HG02759 (cell line): Measurements from ENCODE around the gene MSI2.

Experiments
- ATAC-seq: cut with Tn5 transposase; IDR thresholded peaks from one replicate; pipeline ENCODE4 v1.9.1; 2021; ENCODE audit warnings: mild to moderate bottlenecking, moderate library complexity; ENCODE audit not compliant: unreplicated experiment

The MSI2 gene

GRCh38 chr17:57582881-57583756 is 326.8 kb downstream of the MSI2 start:
- ATAC-seq, result no peak

GRCh38 chr17:57584050-57584551 is 327.8 kb downstream of the MSI2 start:
- ATAC-seq, result no peak

GRCh38 chr17:57585341-57586195 is 329.2 kb downstream of the MSI2 start:
- ATAC-seq, result no peak

- no peak for ATAC-seq
Observed at GRCh38 chr17:57586196-57586740, 329.9 kb downstream of the MSI2 start.

GRCh38 chr17:57586742-57587141 is 330.4 kb downstream of the MSI2 start:
- no peak for ATAC-seq

GRCh38 chr17:57587193-57587969 is 331.1 kb downstream of the MSI2 start:
- ATAC-seq, result no peak

- no peak for ATAC-seq
Observed at GRCh38 chr17:57588086-57588485, 331.8 kb downstream of the MSI2 start.

GRCh38 chr17:57589151-57590034 is 333.1 kb downstream of the MSI2 start:
- ATAC-seq, result no peak

- ATAC-seq, result no peak
Observed at GRCh38 chr17:57593739-57594462, 337.6 kb downstream of the MSI2 start.

- ATAC-seq, result no peak
Observed at GRCh38 chr17:57594767-57595166, 338.4 kb downstream of the MSI2 start.

- ATAC-seq, result no peak
Observed at GRCh38 chr17:57595426-57595825, 339.1 kb downstream of the MSI2 start.

GRCh38 chr17:57595947-57596695 is 339.8 kb downstream of the MSI2 start:
- no peak for ATAC-seq

- no peak for ATAC-seq
Observed at GRCh38 chr17:57597101-57597500, 340.8 kb downstream of the MSI2 start.

- ATAC-seq, result no peak
Observed at GRCh38 chr17:57597531-57598453, 341.5 kb downstream of the MSI2 start.

GRCh38 chr17:57599271-57600045 is 343.1 kb downstream of the MSI2 start:
- ATAC-seq, result no peak

GRCh38 chr17:57600074-57600473 is 343.8 kb downstream of the MSI2 start:
- ATAC-seq, result no peak
